Measurements from ENCODE around the gene PCMT1. TPM values are rescaled to one million over a fixed set of nuclear protein-coding genes. Genes with fewer than 3 reads are reported as not detected.

The PCMT1 gene
- total and polyA plus RNA-seq, 2 of the 13 experiments (the other 11 are each of a cell fraction or from before 2014, with no cell fraction given), result 112 to 169 TPM

DNA sequence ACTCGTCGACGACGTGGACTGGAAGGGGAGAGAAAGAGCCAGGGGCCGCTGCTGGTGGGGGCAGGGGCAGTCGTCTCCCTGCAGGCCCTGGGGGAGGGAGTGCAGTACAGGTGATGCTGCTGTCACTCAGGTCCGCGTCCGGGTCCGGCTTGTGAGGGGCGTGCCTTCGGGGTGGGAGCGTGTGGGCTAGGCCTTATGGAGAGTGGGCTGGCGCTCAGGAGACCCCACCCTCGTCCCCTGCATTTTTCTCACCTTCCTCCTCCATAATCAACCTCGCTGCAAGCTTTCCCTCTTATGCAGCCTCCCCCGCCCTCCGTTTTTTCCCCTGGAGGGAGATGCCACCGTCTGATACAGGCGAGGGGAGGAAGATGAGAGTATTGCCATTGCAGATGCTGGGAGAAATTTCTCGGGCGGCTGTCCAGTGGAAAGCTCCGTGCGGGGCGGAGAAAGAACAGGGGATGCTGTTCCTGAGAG, 632 bp downstream of the PCMT1 start (continued):
- TF ChIP-seq, protein P1, sequence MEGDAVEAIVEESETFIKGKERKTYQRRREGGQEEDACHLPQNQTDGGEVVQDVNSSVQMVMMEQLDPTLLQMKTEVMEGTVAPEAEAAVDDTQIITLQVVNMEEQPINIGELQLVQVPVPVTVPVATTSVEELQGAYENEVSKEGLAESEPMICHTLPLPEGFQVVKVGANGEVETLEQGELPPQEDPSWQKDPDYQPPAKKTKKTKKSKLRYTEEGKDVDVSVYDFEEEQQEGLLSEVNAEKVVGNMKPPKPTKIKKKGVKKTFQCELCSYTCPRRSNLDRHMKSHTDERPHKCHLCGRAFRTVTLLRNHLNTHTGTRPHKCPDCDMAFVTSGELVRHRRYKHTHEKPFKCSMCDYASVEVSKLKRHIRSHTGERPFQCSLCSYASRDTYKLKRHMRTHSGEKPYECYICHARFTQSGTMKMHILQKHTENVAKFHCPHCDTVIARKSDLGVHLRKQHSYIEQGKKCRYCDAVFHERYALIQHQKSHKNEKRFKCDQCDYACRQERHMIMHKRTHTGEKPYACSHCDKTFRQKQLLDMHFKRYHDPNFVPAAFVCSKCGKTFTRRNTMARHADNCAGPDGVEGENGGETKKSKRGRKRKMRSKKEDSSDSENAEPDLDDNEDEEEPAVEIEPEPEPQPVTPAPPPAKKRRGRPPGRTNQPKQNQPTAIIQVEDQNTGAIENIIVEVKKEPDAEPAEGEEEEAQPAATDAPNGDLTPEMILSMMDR (CRISPR knock-in tag; IDR thresholded peaks at IDR 0.05), result no peak
- TF ChIP-seq, protein P2, sequence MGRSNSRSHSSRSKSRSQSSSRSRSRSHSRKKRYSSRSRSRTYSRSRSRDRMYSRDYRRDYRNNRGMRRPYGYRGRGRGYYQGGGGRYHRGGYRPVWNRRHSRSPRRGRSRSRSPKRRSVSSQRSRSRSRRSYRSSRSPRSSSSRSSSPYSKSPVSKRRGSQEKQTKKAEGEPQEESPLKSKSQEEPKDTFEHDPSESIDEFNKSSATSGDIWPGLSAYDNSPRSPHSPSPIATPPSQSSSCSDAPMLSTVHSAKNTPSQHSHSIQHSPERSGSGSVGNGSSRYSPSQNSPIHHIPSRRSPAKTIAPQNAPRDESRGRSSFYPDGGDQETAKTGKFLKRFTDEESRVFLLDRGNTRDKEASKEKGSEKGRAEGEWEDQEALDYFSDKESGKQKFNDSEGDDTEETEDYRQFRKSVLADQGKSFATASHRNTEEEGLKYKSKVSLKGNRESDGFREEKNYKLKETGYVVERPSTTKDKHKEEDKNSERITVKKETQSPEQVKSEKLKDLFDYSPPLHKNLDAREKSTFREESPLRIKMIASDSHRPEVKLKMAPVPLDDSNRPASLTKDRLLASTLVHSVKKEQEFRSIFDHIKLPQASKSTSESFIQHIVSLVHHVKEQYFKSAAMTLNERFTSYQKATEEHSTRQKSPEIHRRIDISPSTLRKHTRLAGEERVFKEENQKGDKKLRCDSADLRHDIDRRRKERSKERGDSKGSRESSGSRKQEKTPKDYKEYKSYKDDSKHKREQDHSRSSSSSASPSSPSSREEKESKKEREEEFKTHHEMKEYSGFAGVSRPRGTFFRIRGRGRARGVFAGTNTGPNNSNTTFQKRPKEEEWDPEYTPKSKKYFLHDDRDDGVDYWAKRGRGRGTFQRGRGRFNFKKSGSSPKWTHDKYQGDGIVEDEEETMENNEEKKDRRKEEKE (IDR thresholded peaks at IDR 0.05), result no peak
- TF ChIP-seq, protein P3, sequence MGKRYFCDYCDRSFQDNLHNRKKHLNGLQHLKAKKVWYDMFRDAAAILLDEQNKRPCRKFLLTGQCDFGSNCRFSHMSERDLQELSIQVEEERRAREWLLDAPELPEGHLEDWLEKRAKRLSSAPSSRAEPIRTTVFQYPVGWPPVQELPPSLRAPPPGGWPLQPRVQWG (CRISPR knock-in tag; IDR thresholded peaks at IDR 0.05; ENCODE audit: borderline replicate concordance, low read depth), result no peak
- no peak for TF ChIP-seq ZNF720 (CRISPR knock-in tag; IDR thresholded peaks at IDR 0.05)
- no peak for TF ChIP-seq ZNF549 (CRISPR knock-in tag; IDR thresholded peaks at IDR 0.05)
- peak; percentile 50; the same call in 1 of the 2 replicates for TF ChIP-seq ZNF605 (CRISPR knock-in tag; IDR thresholded peaks at IDR 0.05)
- TF ChIP-seq ZNF234 (CRISPR knock-in tag; conservative IDR thresholded peaks at IDR 0.05), result 0 out of 2 replicates have a peak, but pooled peaks have one; percentile 46
- TF ChIP-seq REXO4 (CRISPR knock-in tag; IDR thresholded peaks at IDR 0.05; ENCODE audit: borderline replicate concordance), result no peak
- no peak for TF ChIP-seq CC2D1A (CRISPR knock-in tag; IDR thresholded peaks at IDR 0.05)
- TF ChIP-seq KDM5A (IDR thresholded peaks at IDR 0.05; ENCODE audit: borderline replicate concordance, low read length), result peak; percentile 46; the same call in 1 of the 2 replicates
- no peak for TF ChIP-seq ZEB1 (IDR thresholded peaks at IDR 0.05; ENCODE audit: insufficient replicate concordance, low read depth)
- no peak for TF ChIP-seq XRCC5 (optimal IDR thresholded peaks at IDR 0.05; ENCODE audit: low read length)
- TF ChIP-seq DNMT3B (CRISPR knock-in tag; conservative IDR thresholded peaks at IDR 0.05), result no peak
- TF ChIP-seq, protein P4, sequence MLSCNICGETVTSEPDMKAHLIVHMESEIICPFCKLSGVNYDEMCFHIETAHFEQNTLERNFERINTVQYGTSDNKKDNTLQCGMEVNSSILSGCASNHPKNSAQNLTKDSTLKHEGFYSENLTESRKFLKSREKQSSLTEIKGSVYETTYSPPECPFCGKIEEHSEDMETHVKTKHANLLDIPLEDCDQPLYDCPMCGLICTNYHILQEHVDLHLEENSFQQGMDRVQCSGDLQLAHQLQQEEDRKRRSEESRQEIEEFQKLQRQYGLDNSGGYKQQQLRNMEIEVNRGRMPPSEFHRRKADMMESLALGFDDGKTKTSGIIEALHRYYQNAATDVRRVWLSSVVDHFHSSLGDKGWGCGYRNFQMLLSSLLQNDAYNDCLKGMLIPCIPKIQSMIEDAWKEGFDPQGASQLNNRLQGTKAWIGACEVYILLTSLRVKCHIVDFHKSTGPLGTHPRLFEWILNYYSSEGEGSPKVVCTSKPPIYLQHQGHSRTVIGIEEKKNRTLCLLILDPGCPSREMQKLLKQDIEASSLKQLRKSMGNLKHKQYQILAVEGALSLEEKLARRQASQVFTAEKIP (CRISPR knock-in tag; IDR thresholded peaks at IDR 0.05; ENCODE audit: borderline replicate concordance), result no peak
- no peak for TF ChIP-seq FOXP1 (IDR thresholded peaks at IDR 0.05)
- TF ChIP-seq FOXP1 (CRISPR knock-in tag; IDR thresholded peaks at IDR 0.05), result no peak
- TF ChIP-seq, protein P5, sequence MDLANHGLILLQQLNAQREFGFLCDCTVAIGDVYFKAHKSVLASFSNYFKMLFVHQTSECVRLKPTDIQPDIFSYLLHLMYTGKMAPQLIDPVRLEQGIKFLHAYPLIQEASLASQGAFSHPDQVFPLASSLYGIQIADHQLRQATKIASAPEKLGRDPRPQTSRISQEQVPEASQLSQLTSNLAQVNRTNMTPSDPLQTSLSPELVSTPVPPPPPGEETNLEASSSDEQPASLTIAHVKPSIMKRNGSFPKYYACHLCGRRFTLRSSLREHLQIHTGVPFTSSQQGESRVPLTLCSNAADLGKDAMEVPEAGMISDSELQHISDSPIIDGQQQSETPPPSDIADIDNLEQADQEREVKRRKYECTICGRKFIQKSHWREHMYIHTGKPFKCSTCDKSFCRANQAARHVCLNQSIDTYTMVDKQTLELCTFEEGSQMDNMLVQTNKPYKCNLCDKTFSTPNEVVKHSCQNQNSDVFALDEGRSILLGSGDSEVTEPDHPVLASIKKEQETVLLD (CRISPR knock-in tag; IDR thresholded peaks at IDR 0.05; ENCODE audit: low read depth), result no peak
- TF ChIP-seq, protein P6, sequence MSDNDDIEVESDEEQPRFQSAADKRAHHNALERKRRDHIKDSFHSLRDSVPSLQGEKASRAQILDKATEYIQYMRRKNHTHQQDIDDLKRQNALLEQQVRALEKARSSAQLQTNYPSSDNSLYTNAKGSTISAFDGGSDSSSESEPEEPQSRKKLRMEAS (IDR thresholded peaks at IDR 0.05), result no peak
- peak; percentile 33; the same call in 1 of the 2 replicates for TF ChIP-seq SP4 (CRISPR knock-in tag; IDR thresholded peaks at IDR 0.05)
- TF ChIP-seq, protein P7, sequence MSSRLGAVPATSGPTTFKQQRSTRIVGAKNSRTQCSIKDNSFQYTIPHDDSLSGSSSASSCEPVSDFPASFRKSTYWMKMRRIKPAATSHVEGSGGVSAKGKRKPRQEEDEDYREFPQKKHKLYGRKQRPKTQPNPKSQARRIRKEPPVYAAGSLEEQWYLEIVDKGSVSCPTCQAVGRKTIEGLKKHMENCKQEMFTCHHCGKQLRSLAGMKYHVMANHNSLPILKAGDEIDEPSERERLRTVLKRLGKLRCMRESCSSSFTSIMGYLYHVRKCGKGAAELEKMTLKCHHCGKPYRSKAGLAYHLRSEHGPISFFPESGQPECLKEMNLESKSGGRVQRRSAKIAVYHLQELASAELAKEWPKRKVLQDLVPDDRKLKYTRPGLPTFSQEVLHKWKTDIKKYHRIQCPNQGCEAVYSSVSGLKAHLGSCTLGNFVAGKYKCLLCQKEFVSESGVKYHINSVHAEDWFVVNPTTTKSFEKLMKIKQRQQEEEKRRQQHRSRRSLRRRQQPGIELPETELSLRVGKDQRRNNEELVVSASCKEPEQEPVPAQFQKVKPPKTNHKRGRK (CRISPR knock-in tag; IDR thresholded peaks at IDR 0.05), result no peak
- TF ChIP-seq PAF1 (CRISPR knock-in tag; IDR thresholded peaks at IDR 0.05), result no peak
- TF ChIP-seq NFIC (IDR thresholded peaks at IDR 0.05; ENCODE audit: low read length), result no peak
